Peyer's patch (tissue), 4 donors: Measurements from ENCODE around the gene COL20A1.

ENCODE experiments used
- POLR2A ChIP-seq, 2 donors: fragments of 450-650 bp; IDR thresholded peaks; one replicate each; pipeline ENCODE4 v1.5.1; 2017; ENCODE audit warnings: antibody characterized with exemption in 2 of 2, mild to moderate bottlenecking in 2 of 2, moderate library complexity in 2 of 2
- TF ChIP-seq, protein P1 (sequence below), 6 experiments: fragments of 450-650 bp in 4 of 6; fragments of 200-600 bp in 2 of 6; sonication (generic) in 1 of 6; IDR thresholded peaks; one replicate each; pipeline ENCODE4 v1.5.1; 2017 to 2019; ENCODE audit warnings: antibody characterized with exemption in 6 of 6, mild to moderate bottlenecking in 3 of 6, moderate library complexity in 1 of 6

DNA sequence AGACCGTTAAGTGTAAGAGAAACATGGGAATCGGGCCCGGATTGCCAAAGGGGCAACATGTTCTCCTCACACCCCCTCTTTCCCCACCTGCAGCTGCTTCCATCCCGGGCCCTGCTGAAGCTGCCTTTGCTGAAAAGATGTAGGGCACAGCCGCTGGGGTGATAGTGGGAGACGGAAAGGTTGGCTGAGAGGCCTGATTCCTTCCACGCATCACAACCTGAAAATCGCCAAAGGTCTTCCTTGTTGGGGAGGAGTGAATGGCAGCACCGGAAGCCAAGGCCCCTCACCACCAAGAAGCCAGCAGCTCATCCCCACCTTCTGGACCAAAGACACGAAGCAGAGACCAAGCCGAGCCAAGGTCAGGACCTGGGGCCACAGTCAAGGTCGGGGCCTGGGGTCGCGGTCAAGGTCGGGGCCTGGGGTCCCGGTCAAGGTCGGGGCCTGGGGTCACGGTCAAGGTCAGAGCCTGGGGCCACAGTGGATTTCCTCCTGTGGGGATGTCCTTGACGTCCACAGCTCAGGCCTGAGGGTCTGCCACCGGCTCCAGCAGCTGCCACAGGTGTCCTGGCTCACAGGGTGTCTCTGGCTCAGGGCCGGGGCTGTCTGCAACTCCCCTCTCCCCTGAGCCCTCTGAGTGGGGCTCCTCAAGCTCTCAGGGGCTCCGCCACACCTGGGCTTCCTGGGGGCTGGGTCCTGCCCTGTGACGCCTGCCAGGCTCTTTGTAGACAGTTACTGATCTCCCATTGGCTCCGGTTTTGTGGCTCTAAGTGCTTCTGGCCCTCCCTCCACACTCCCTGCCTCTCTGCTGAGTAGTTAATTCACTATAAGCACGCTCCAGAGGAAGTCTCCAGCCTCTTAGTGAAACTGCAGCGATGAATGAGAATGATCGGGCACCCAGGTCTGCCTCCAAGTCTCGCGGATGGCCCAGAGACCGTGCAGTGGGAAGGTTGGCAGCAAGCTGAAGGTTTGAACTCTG is 73.7 kb downstream of the COL20A1 start:
- TF ChIP-seq, protein P1, sequence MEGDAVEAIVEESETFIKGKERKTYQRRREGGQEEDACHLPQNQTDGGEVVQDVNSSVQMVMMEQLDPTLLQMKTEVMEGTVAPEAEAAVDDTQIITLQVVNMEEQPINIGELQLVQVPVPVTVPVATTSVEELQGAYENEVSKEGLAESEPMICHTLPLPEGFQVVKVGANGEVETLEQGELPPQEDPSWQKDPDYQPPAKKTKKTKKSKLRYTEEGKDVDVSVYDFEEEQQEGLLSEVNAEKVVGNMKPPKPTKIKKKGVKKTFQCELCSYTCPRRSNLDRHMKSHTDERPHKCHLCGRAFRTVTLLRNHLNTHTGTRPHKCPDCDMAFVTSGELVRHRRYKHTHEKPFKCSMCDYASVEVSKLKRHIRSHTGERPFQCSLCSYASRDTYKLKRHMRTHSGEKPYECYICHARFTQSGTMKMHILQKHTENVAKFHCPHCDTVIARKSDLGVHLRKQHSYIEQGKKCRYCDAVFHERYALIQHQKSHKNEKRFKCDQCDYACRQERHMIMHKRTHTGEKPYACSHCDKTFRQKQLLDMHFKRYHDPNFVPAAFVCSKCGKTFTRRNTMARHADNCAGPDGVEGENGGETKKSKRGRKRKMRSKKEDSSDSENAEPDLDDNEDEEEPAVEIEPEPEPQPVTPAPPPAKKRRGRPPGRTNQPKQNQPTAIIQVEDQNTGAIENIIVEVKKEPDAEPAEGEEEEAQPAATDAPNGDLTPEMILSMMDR (IDR thresholded peaks at IDR 0.05): no peak
- TF ChIP-seq POLR2A (IDR thresholded peaks at IDR 0.05): no peak
